ENCODE data around the gene PERM1.

DNA sequence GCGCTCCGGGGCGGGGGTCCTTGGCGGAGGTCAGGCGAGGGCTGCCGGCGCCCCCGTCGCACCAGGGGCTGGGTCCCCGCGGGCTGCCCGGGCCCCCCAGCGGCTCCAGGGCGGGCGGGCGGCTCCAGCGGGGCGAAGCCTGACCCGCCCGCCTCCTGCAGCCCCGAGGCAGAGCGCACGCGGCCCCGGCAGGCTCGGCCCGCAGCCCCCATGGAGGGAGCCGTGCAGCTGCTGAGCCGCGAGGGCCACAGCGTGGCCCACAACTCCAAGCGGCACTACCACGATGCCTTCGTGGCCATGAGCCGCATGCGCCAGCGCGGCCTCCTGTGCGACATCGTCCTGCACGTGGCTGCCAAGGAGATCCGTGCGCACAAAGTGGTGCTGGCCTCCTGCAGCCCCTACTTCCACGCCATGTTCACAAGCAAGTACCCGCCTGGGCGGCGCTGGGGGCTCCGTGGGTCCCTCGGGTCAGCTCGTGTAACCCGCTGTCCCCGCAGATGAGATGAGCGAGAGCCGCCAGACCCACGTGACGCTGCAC lies 20.7 kb downstream of the PERM1 start:
- TF ChIP-seq GATA2 (IDR thresholded peaks at IDR 0.05; ENCODE audit: low read depth, low read length) (no peak), GATA3 (IDR thresholded peaks at IDR 0.05; ENCODE audit: low read depth, low read length) (no peak)

Measured in SH-SY5Y (cell line).